Esophagus muscularis mucosa (tissue), 4 donors: Measurements from ENCODE around the gene NTRK2. TPM values are rescaled to one million over a fixed set of nuclear protein-coding genes. Genes with fewer than 3 reads are reported as not detected.

Experiments used
- DNase-seq: peaks from one replicate; pipeline ENCODE4 v3.0.0-alpha.2; 2017; ENCODE audit errors: extremely low spot score
- H3K27ac ChIP-seq, 4 donors: fragments of 200-600 bp; sonication (generic); replicated peaks in 1 of 4; 1 replicate in 3 of 4; 2 replicates in 1 of 4; pipeline ENCODE4 v1.5.1; 2016 to 2019; ENCODE audit warnings: mild to moderate bottlenecking in 1 of 4
- H3K27me3 ChIP-seq, 4 donors: fragments of 200-600 bp; sonication (generic); one replicate each; pipeline versions ENCODE4 v1.5.1 to v1.6.0; 2016 to 2019
- H3K36me3 ChIP-seq, 4 donors: fragments of 200-600 bp; sonication (generic); one replicate each; pipeline ENCODE4 v1.5.1; 2016 to 2019
- H3K4me1 ChIP-seq, 4 donors: fragments of 200-600 bp; sonication (generic); one replicate each; pipeline ENCODE4 v1.5.1; 2016 to 2019
- H3K4me3 ChIP-seq, 4 donors: fragments of 200-600 bp; sonication (generic); 1 replicate in 2 of 4; 2 replicates in 2 of 4; pipeline ENCODE4 v1.5.1; 2016 to 2019; ENCODE audit warnings: mild to moderate bottlenecking in 4 of 4, moderate library complexity in 1 of 4
- H3K9me3 ChIP-seq, 4 donors: fragments of 200-600 bp; sonication (generic); 1 replicate in 3 of 4; 2 replicates in 1 of 4; pipeline ENCODE4 v1.5.1; 2016 to 2019
- CTCF ChIP-seq, 3 experiments: fragments of 200-600 bp in 2 of 3; fragments of 450-650 bp in 1 of 3; sonication (generic) in 2 of 3; IDR thresholded peaks; one replicate each; pipeline ENCODE4 v1.5.1; 2017 to 2019; ENCODE audit warnings: antibody characterized with exemption in 3 of 3, mild to moderate bottlenecking in 2 of 3, moderate library complexity in 1 of 3
- EP300 ChIP-seq: sonication (generic); formaldehyde crosslinking; IDR thresholded peaks from one replicate; pipeline ENCODE4 v1.6.1; 2017; ENCODE audit warnings: antibody characterized with exemption
- POLR2A ChIP-seq: fragments of 450-650 bp; IDR thresholded peaks from one replicate; pipeline ENCODE4 v1.6.1; 2017; ENCODE audit warnings: antibody characterized with exemption, moderate library complexity, mild to moderate bottlenecking, low read depth
- POLR2AphosphoS5 ChIP-seq, 2 donors: sonication (generic); formaldehyde crosslinking; IDR thresholded peaks; one replicate each; pipeline ENCODE4 v1.6.1; 2017; ENCODE audit warnings: antibody characterized with exemption in 2 of 2
- WGBS: methylation state at CpG from one replicate; pipeline ENCODE4 v1.1.5; 2018; 5-methylcytosine and 5-hydroxymethylcytosine counted together
- intact Hi-C: fragments of 100-400 bp; cut with DNase I; formaldehyde crosslinking; loops from one replicate; pipeline ENCODE4 v1.15.1; 2023
- total RNA-seq, 4 donors: library from RNA; depleted of rRNA; stranded (reverse); fragments of >200 nt; gene quantifications; one replicate each; pipeline versions ENCODE4 v1.1.0 to v1.2.1, GENCODE V29; 2016

NTRK2 gene
- total RNA-seq, 4 donors from 2014 or later, result 1.2 to 6.3 (median 5.5) TPM

- WGBS, result 8% methylated on average over 28 of the region's 67 CpGs
- TF ChIP-seq POLR2AphosphoS5 (IDR thresholded peaks at IDR 0.05) (no peak), EP300 (no peak), CTCF (IDR thresholded peaks at IDR 0.05) (no peak)
- Histone ChIP-seq H3K36me3 (no peaks in the 10 kb centered on the region), H3K4me1 (peaks cover 18 to 36% (median 34%) of the 10 kb centered on the region in 4 donors), H3K27me3 (peaks cover 0 to 51% (median 20%) of the 10 kb centered on the region in 4 donors), H3K4me3 (peak overlapping the region; percentile 47 to 53 (median 52)), H3K9me3 (no peaks in the 10 kb centered on the region), H3K27ac (peak overlapping the region in 3 of 4 donors; percentile 20 to 60 (median 55))
- DNase-seq, result no peak
- intact Hi-C loops, result no loop called here
These were observed 861 bp downstream of the NTRK2 start for GRCh38 chr9:84670138-84671041.

GRCh38 chr9:84671586-84672521 lies 2.3 kb downstream of the NTRK2 start:
- peak overlapping the region in 2 of 4 donors; percentile 18 to 32 for H3K4me3 ChIP-seq

GRCh38 chr9:84673806-84674205 lies 4.3 kb downstream of the NTRK2 start:
- peaks cover 14 to 22% (median 21%) of the 10 kb centered on the region in 4 donors for H3K4me1 ChIP-seq
- DNase-seq, result no peak
- TF ChIP-seq POLR2AphosphoS5 (IDR thresholded peaks at IDR 0.05) (no peak), POLR2A (no peak), CTCF (IDR thresholded peaks at IDR 0.05) (no peak), EP300 (no peak)
- no peak overlapping the region for H3K4me3 ChIP-seq
- no peaks in the 10 kb centered on the region for H3K9me3 ChIP-seq
- H3K36me3 ChIP-seq, result no peaks in the 10 kb centered on the region
- H3K27me3 ChIP-seq, result peaks cover 0 to 37% (median 20%) of the 10 kb centered on the region in 4 donors
- no peak overlapping the region for H3K27ac ChIP-seq
- 84% methylated on average over 4 of the region's 4 CpGs for whole genome bisulfite sequencing
- intact Hi-C loops, result no loop called here

More at GRCh38 chr9:84671586-84672521, 2.3 kb downstream of the NTRK2 start:
- Histone ChIP-seq H3K27ac (no peak overlapping the region), H3K27me3 (peaks cover 0 to 51% (median 20%) of the 10 kb centered on the region in 4 donors), H3K9me3 (no peaks in the 10 kb centered on the region), H3K4me1 (peaks cover 18 to 36% (median 34%) of the 10 kb centered on the region in 4 donors), H3K36me3 (no peaks in the 10 kb centered on the region)
- DNase-seq, result no peak
- WGBS, result 87% methylated on average over 9 of the region's 9 CpGs
- intact Hi-C loops, result no loop called here
- no peak for TF ChIP-seq POLR2A
- TF ChIP-seq POLR2AphosphoS5 (IDR thresholded peaks at IDR 0.05), result no peak
- no peak for TF ChIP-seq CTCF (IDR thresholded peaks at IDR 0.05)
- TF ChIP-seq EP300, result no peak

- Histone ChIP-seq H3K27ac (no peak overlapping the region), H3K9me3 (no peaks in the 10 kb centered on the region), H3K4me3 (no peak overlapping the region), H3K36me3 (no peaks in the 10 kb centered on the region), H3K27me3 (peaks cover 0 to 5% (median 1%) of the 10 kb centered on the region in 4 donors), H3K4me1 (peaks cover 0 to 8% (median 6%) of the 10 kb centered on the region in 4 donors)
- intact Hi-C loops, result no loop called here
- DNase-seq, result no peak
- no peak for TF ChIP-seq CTCF (IDR thresholded peaks at IDR 0.05)
- no peak for TF ChIP-seq POLR2AphosphoS5 (IDR thresholded peaks at IDR 0.05)
- TF ChIP-seq EP300, result no peak
- no peak for TF ChIP-seq POLR2A
- 67% methylated on average over 5 of the region's 5 CpGs for WGBS
These were observed 7.6 kb downstream of the NTRK2 start for GRCh38 chr9:84677080-84677479.
